NCI-H2107 treated with DMSO at 0.1 percent for 48 hours (cell line): ENCODE data around the gene FAM50B.

Experiments
- DNase-seq: peaks from one replicate; lab custom pipeline; 2025; ENCODE audit not compliant: unreplicated experiment; lab: John Stamatoyannopoulos, UW

The FAM50B gene

DNA sequence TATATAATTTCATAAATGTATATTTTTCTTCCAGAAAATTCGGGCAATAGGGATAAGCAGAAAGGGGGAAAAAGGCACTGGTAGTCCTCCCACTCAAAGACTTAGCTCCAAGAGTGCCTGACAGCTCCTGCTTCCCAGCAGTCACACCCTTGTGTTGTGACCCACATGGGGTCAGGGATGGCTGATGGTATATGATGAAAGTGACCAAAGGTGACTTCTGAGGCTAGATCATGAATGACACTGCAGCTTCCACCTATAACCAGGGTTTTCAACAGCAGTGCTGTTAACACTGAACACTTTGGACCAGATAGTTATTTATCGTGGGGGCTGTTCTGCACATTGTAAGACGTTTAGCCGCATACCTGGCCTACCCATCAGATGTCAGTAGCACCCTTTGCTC is 22.3 kb downstream of the FAM50B start:
- DNase-seq, result no peak

GRCh38 chr6:3871939-3872338 is 22.8 kb downstream of the FAM50B start:
- DNase-seq, result no peak

GRCh38 chr6:3872370-3872854 is 23.2 kb downstream of the FAM50B start:
- no peak for DNase-seq

DNA sequence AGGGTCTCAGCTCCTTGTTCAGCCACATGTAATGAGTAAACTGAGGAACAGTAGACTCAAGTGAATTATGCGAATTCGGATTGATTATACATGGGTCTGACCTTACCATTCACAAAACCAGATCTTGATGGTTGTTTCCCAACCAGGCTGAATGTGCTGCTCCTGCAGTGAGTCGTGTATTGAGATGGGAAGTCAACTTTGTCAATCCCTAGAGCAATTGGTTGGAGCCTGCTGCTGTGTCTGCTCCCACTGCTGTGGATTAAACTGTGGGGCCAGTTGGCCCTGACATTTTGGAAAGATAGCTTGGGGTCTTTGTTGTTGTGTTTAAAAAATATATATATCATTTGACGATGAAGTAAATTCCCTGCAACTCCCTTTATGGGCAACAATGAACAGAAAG is 23.9 kb downstream of the FAM50B start:
- DNase-seq, result no peak

GRCh38 chr6:3874069-3874468 is 24.9 kb downstream of the FAM50B start:
- no peak for DNase-seq

DNA sequence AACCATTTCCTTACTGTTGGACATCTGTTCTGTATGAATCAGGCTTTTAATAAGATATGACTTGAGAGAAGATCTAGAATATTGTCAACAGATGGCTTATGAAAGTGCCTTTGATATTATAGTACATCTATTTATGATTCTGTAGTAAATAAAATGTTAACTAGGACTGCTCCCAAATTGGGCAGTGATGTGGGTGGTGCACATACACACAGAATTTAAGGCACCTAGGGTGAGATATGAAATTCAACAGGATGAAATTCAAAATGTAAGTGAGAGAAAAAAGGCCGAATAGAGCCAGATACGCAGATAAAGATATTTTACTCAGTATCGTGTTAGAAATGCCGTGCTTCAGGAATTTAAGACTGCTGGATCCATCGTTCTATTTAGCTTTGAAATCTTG is 26.3 kb downstream of the FAM50B start:
- DNase-seq, result no peak

DNA sequence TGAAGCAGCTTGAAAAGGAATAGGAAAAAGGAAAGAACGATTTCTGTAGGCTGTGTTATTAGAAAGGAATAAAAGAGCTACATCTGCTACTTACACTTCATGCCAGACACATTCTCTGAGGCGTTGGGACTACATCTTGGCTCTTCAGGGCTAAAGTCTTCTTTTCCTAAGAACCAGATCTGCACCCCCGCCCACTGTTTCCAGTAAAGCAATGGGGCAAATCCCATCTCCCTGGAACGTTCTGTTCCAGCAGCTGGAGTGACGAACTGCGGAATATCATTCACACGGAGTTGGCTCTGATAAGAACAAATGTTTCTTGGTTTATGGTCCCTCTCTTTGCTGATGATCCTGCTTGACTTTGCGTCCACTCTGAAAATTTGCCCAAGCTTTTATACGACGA is 26.9 kb downstream of the FAM50B start:
- DNase-seq, result no peak

DNA sequence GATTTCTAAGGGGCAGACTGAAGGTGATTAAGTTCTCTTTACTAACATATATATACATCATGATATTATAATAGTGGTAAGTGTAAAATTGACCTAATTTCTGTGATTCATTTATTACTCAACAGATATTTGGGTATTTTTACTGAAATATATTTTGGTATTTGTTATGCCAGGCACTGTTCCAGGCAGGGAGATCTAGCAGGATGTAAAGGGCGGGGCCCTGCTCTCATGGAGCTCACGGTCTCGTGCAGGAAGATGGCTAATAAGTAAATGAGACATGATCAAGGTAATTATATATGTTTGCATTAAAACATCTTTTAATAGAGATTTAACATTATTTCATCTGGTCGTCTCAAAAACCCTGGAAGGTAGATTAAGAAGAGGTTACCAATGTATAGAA is 27.7 kb downstream of the FAM50B start:
- no peak for DNase-seq

- DNase-seq, result no peak
Measured at GRCh38 chr6:3878048-3878666, 29.0 kb downstream of the FAM50B start.

DNA sequence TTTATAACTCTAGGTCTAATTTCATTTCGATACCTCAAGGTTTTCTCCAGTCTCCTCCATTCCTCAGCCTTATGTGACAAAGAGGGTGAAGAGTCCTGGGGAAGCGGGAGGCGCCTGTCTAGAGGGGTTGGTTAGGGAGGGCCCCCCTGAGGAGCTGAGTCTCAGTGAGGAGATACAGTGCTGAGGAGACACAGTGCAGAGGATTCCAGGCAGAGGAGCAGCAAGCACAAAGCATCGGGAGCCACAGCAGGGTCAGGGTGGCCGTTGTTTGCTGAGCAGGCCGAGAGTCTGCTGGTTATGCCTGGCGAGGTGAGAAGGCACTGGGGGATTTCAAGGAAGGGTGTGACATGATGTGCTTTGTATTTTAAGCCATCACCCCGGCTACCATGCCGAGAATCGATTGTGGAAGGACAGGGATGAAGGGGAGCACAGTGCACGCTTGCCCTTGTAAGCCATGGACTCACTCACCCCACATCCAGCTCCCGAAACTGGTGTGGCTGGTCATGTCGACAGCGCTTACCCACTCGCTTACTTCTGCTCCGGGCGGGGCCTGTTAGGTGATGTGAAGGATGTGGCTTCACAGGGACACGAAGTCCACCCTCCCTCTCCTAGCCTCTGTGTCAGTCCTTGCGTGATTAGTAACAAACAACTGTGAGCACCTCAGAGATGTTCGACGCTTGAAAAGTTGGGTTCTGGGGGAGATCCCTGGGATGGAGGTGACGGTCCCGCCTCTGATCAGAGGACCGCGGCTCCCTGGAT is 30.2 kb downstream of the FAM50B start:
- no peak for DNase-seq

GRCh38 chr6:3881711-3882421 is 32.7 kb downstream of the FAM50B start:
- DNase-seq, result no peak

- DNase-seq, result no peak
Measured at GRCh38 chr6:3882431-3882830, 33.3 kb downstream of the FAM50B start.

- DNase-seq, result no peak
Measured at GRCh38 chr6:3882866-3883265, 33.7 kb downstream of the FAM50B start.

DNA sequence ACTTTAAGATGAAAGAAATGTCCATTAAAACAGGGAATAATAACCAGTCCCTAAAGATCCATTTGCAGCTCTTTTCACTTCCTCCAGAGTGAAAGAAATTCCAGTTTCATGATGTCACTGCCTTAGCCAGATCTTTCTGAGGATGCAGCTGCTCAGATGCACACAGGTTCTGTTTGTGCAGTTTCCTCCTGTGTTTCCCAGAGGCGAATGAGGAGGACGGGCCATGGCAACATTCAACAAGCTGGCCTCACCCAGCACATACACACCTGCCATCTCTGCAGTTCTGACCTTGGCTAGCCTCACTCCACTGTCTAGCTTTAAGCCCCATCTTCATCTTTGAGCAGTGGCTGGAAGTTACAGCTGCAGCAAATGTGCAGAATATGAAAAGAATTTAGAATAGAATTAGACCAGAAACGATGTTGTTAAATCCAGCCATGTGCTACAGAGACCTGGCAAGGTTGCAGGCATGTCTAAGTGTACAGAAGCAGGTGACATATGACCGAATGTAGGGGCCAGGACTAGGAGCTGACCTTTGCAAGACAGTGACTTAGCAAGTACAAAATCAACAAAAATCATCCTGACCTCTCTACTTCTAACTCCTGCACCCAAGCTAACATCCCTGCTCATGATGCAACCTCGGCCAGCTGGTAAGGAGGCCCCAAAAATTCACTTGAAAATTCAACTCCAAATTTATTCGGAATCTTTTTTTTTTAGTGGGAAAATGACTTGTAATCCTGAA is 35.0 kb downstream of the FAM50B start:
- DNase-seq, result peak; percentile 10

GRCh38 chr6:3885262-3886036 is 36.3 kb downstream of the FAM50B start:
- no peak for DNase-seq

- DNase-seq, result no peak
Measured at GRCh38 chr6:3887150-3887700, 38.1 kb downstream of the FAM50B start.

DNA sequence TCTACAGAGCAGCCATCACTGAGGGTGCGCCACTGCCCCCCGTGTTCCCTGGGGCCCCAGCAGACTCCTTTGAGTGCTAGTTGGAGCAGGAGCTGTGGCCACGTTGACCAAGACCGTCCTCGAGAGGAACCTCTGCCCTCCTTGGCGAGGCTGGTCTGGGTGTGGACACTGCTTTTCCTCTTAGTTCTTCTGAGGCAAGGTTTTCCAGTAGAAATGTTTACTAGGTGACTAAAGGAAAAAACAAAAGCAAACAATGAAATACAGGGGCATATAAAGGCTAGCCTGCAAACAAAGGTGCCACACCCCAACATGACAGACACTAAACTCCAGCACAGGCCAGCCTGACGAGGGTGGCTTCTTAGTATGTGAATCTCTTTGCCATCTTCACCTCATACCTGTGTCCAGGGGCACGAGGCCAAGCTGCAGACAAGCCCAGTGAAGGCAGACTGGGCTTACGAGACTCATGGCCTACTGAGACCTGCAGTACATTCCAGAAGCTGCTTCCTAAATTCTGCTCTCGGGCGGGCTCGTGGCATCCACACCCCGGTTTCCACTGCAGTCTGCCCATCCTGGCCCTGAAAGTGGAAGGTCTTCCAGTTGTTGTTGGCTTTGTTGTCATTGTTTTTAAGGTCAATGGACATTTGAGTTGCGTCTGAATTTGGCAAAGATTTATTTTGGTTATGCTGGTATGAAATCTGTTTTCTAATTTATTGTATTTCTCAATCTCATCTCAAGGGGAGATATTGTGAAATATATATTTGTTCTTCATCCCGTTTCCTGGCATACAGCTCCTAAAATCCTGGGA is 39.2 kb downstream of the FAM50B start:
- DNase-seq, result no peak

- DNase-seq, result no peak
Measured at GRCh38 chr6:3890047-3890446, 40.9 kb downstream of the FAM50B start.

- no peak for DNase-seq
Measured at GRCh38 chr6:3891883-3892282, 42.7 kb downstream of the FAM50B start.
